HG03045 (cell line): ENCODE results near the gene OR11H7.
"Not testable (repeated sequence)": the region's sequence is repeated elsewhere in the genome, so short reads cannot be mapped to it uniquely, and the experiment has no call there.

Source experiments
- ATAC-seq: cut with Tn5 transposase; IDR thresholded peaks from one replicate; pipeline ENCODE4 v1.9.1; 2021; ENCODE audit warnings: mild to moderate bottlenecking, moderate library complexity; ENCODE audit not compliant: unreplicated experiment

Gene OR11H7

GRCh38 chr14:20228681-20229080, at the start of gene OR11H7:
OR11H7 (plus strand) TSS chr14:20228981.
- no peak for ATAC-seq

GRCh38 chr14:20179218-20179617, 49.6 kb upstream of the OR11H7 start:
- ATAC-seq: no peak

GRCh38 chr14:20179880-20180279, 48.9 kb upstream of the OR11H7 start:
- no peak for ATAC-seq

- no peak for ATAC-seq
These were observed 48.3 kb upstream of the OR11H7 start for GRCh38 chr14:20180486-20180885.

GRCh38 chr14:20184181-20184580, 44.6 kb upstream of the OR11H7 start:
- no peak for ATAC-seq

- ATAC-seq: no peak
These were observed 38.2 kb upstream of the OR11H7 start, which contains the start of gene OR11G2 for GRCh38 chr14:20190596-20190995. OR11G2 (plus strand) TSS chr14:20190896; CDS start chr14:20197438, 6,542 bp downstream.

- no peak for ATAC-seq
These were observed 37.4 kb upstream of the OR11H7 start for GRCh38 chr14:20191396-20191795.

- ATAC-seq: no peak
These were observed 34.7 kb upstream of the OR11H7 start for GRCh38 chr14:20194101-20194500.

GRCh38 chr14:20195170-20195569, 33.6 kb upstream of the OR11H7 start:
- ATAC-seq: not testable (repeated sequence)

GRCh38 chr14:20195911-20196310, 32.9 kb upstream of the OR11H7 start:
- no peak for ATAC-seq

GRCh38 chr14:20197459-20197858, 31.3 kb upstream of the OR11H7 start:
- no peak for ATAC-seq

GRCh38 chr14:20198991-20199390, 29.8 kb upstream of the OR11H7 start:
- ATAC-seq: no peak

GRCh38 chr14:20204721-20205120, 24.1 kb upstream of the OR11H7 start:
- ATAC-seq: no peak

- ATAC-seq: no peak
These were observed 19.2 kb upstream of the OR11H7 start for GRCh38 chr14:20209595-20209994.

GRCh38 chr14:20212406-20212805, 16.4 kb upstream of the OR11H7 start:
- not testable (repeated sequence) for ATAC-seq

- ATAC-seq: no peak
These were observed 13.6 kb upstream of the OR11H7 start for GRCh38 chr14:20215196-20215595.

- no peak for ATAC-seq
These were observed 9.7 kb upstream of the OR11H7 start for GRCh38 chr14:20219033-20219432.

- no peak for ATAC-seq
These were observed 5.4 kb upstream of the OR11H7 start, which contains the start of gene OR11H6 for GRCh38 chr14:20223410-20223809. OR11H6 (plus strand) TSS chr14:20223710; CDS start chr14:20223710, 0 bp downstream.

- not testable (repeated sequence) for ATAC-seq
These were observed 6.6 kb downstream of the OR11H7 start for GRCh38 chr14:20235415-20235814.

GRCh38 chr14:20247646-20248246, 19.0 kb downstream of the OR11H7 start:
- ATAC-seq: no peak

GRCh38 chr14:20262642-20263128, 33.9 kb downstream of the OR11H7 start:
- ATAC-seq: no peak

- not testable (repeated sequence) for ATAC-seq
These were observed 35.6 kb downstream of the OR11H7 start for GRCh38 chr14:20264361-20264760.

GRCh38 chr14:20274062-20274461, 45.3 kb downstream of the OR11H7 start:
- no peak for ATAC-seq
